Measurements from ENCODE around the gene HSPB7. TPM values are rescaled to one million over a fixed set of nuclear protein-coding genes. Genes with fewer than 3 reads are reported as not detected.
A peak's percentile ranks its signal among the peaks of the same experiment; 100 is the strongest.
"Not testable (repeated sequence)": the region's sequence is repeated elsewhere in the genome, so short reads cannot be mapped to it uniquely, and the experiment has no call there.

Gene HSPB7
- total RNA-seq, 1 donor from 2014 or later, result 10.7 TPM

GRCh38 chr1:16023050-16023653 is 5.3 kb upstream of the HSPB7 start:
- no peak overlapping the region for H3K4me3 ChIP-seq
- DNase-seq (no peak), ATAC-seq (no peak)
- no peaks in the 10 kb centered on the region for H3K9me3 ChIP-seq
- no peak for TF ChIP-seq CTCF (IDR thresholded peaks at IDR 0.05)
- no peak overlapping the region for H3K27ac ChIP-seq
- H3K4me1 ChIP-seq, result peaks cover 17% of the 10 kb centered on the region
- intact Hi-C loops (cut with DNase I), result no loop called here
- H3K27me3 ChIP-seq, result no peaks in the 10 kb centered on the region
- H3K36me3 ChIP-seq, result no peaks in the 10 kb centered on the region

GRCh38 chr1:16022393-16022792 is 4.5 kb upstream of the HSPB7 start:
- Histone ChIP-seq H3K27ac (no peak overlapping the region), H3K4me1 (peaks cover 23% of the 10 kb centered on the region), H3K4me3 (no peak overlapping the region), H3K27me3 (no peaks in the 10 kb centered on the region), H3K9me3 (no peaks in the 10 kb centered on the region), H3K36me3 (no peaks in the 10 kb centered on the region)
- DNase-seq, result no peak
- TF ChIP-seq CTCF (IDR thresholded peaks at IDR 0.05), result no peak
- ATAC-seq, result no peak
- intact Hi-C loops (cut with DNase I), result no loop called here

- peaks cover 16% of the 10 kb centered on the region for H3K4me1 ChIP-seq
- no peak within 1 kb of the TSS for H3K27ac ChIP-seq
- no peak for TF ChIP-seq CTCF (IDR thresholded peaks at IDR 0.05)
- no peak for ATAC-seq
- DNase-seq, result no peak
- intact Hi-C loops (cut with DNase I), result no loop called here
- no peaks in the 10 kb centered on the region for H3K9me3 ChIP-seq
- no peaks in the 10 kb centered on the region for H3K36me3 ChIP-seq
- H3K4me3 ChIP-seq, result no peak within 1 kb of the TSS
- no peaks in the 10 kb centered on the region for H3K27me3 ChIP-seq
These were observed 3.8 kb upstream of the HSPB7 start, which contains the start of gene CLCNKA for GRCh38 chr1:16021681-16022080. Gene CLCNKA, plus strand, starts transcription at chr1:16022036. Its CDS starts 584 bp downstream, at chr1:16022620.

GRCh38 chr1:16020878-16021277 is 3.0 kb upstream of the HSPB7 start:
- DNase-seq; ATAC-seq; H3K4me3 ChIP-seq; H3K27me3 ChIP-seq; H3K9me3 ChIP-seq; intact Hi-C loops (cut with DNase I); H3K27ac ChIP-seq; H3K36me3 ChIP-seq: not testable (repeated sequence)
- peaks cover 15% of the 10 kb centered on the region for H3K4me1 ChIP-seq

- DNase-seq (no peak), ATAC-seq (no peak)
- Histone ChIP-seq H3K27ac (no peak overlapping the region), H3K9me3 (no peaks in the 10 kb centered on the region), H3K4me3 (no peak overlapping the region), H3K36me3 (no peaks in the 10 kb centered on the region), H3K4me1 (peaks cover 15% of the 10 kb centered on the region), H3K27me3 (no peaks in the 10 kb centered on the region)
- intact Hi-C loops (cut with DNase I), result no loop called here
- no peak for TF ChIP-seq CTCF (IDR thresholded peaks at IDR 0.05)
These were observed 2.5 kb upstream of the HSPB7 start for GRCh38 chr1:16020325-16020724.

- no peak for TF ChIP-seq CTCF (IDR thresholded peaks at IDR 0.05)
- intact Hi-C loops (cut with DNase I), result no loop called here
- Histone ChIP-seq H3K4me1 (peaks cover 15% of the 10 kb centered on the region), H3K9me3 (no peaks in the 10 kb centered on the region), H3K4me3 (no peak overlapping the region), H3K36me3 (no peaks in the 10 kb centered on the region), H3K27me3 (no peaks in the 10 kb centered on the region), H3K27ac (peak overlapping the region; percentile 78)
- ATAC-seq, result no peak
- no peak for DNase-seq
These were observed 1.9 kb upstream of the HSPB7 start for GRCh38 chr1:16019644-16020277.

Measured in upper lobe of right lung (tissue), 1 donor.